NCI-H1092 treated with DMSO at 0.1 percent for 48 hours (cell line): ENCODE measurements around the gene CIC.
A peak's percentile ranks its signal among the peaks of the same experiment; 100 is the strongest.

ENCODE experiments used
- DNase-seq: peaks from one replicate; lab custom pipeline; 2025; lab: John Stamatoyannopoulos, UW

CIC gene

DNA sequence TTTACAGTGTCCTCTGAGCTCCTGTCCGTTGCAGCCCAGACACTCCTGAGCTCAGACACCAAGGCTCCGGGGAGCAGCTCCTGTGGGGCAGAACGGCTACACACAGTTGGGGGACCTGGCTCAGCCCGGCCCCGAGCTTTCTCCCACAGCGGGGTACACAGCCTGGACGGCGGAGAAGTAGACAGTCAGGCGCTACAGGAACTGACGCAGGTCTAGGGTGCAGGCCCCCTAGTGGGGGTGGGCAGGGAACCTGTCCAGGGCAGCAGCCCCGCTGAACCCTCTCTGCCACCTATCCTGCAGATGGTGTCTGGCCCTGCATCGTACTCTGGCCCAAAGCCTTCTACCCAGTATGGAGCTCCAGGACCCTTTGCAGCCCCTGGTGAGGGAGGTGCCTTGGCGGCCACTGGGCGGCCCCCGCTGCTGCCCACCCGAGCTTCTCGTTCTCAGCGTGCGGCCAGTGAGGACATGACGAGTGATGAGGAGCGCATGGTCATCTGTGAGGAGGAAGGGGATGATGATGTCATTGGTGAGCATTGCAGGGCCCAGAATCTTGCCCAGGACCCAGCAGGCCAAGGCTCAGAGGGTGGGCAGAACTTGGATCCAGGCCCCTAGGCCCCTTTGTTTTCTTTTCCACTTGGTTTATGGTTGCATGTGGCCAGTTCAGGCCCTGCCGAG is 20.0 kb downstream of the CIC start:
- DNase-seq, result no peak

DNA sequence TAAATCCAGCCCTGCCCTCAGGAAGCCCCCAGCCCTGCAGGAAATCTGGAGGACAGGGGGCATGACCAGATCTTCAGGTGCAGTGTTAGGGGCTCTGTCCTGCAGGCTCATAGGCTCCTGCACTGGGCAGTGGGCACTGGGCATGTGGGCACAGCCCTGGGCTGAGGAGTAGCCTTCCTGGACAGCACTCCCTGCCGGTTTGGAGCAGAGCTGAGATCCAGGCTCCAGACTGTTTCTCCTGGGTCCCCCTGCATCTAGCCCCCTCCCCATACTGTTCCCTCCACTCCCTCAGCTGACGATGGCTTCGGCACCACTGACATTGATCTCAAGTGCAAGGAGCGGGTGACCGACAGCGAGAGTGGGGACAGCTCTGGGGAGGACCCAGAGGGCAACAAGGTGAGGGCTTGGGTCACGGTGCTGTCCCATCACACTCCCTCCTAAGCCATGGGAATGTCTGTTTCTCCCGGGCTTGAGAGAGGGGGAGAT is 20.5 kb downstream of the CIC start:
- DNase-seq, result no peak

DNA sequence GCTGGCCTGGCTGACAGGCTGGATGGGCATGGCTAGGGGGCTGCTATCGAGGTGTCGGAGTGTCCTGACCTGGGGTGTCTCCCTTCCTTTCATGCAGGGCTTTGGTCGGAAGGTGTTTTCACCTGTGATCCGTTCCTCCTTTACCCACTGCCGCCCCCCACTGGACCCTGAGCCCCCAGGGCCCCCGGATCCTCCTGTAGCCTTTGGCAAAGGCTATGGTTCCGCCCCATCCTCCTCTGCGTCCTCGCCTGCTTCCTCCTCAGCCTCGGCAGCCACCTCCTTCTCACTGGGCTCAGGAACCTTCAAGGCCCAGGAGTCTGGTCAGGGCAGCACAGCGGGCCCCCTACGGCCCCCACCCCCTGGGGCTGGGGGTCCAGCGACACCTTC is 21.1 kb downstream of the CIC start:
- no peak for DNase-seq

DNA sequence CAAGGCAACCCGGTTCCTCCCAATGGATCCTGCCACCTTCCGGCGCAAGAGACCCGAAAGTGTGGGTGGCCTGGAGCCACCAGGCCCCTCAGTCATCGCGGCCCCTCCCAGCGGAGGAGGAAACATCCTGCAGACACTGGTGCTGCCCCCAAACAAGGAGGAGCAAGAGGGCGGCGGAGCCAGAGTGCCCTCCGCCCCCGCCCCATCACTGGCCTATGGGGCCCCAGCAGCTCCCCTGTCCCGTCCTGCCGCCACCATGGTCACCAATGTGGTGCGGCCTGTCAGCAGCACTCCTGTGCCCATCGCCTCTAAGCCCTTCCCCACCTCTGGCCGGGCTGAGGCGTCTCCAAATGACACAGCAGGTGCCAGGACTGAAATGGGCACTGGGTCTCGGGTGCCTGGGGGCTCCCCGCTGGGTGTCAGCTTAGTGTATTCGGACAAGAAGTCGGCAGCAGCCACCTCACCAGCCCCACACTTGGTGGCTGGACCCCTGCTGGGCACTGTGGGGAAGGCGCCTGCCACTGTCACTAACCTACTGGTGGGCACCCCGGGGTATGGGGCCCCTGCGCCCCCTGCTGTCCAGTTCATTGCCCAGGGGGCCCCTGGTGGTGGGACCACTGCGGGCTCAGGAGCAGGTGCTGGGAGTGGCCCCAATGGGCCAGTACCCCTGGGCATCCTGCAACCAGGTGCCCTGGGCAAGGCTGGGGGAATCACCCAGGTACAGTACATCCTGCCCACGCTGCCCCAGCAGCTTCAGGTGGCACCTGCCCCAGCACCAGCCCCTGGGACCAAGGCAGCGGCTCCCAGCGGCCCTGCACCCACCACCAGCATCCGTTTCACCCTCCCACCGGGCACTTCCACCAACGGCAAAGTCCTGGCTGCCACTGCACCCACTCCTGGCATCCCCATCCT is 21.7 kb downstream of the CIC start:
- no peak for DNase-seq

DNA sequence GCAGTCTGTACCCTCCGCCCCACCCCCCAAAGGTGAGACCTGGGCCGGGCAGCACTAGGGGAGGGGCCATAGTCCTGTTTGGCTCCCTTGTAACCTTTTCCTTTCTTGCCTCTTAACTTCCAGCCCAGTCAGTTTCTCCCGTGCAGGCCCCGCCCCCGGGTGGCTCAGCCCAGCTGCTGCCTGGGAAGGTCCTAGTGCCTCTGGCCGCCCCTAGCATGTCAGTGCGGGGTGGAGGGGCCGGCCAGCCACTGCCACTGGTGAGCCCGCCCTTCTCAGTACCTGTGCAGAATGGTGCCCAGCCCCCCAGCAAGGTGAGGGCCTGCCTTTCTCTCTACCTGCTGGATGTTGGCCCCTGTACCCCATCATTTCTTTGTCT is 22.4 kb downstream of the CIC start:
- DNase-seq, result no peak

DNA sequence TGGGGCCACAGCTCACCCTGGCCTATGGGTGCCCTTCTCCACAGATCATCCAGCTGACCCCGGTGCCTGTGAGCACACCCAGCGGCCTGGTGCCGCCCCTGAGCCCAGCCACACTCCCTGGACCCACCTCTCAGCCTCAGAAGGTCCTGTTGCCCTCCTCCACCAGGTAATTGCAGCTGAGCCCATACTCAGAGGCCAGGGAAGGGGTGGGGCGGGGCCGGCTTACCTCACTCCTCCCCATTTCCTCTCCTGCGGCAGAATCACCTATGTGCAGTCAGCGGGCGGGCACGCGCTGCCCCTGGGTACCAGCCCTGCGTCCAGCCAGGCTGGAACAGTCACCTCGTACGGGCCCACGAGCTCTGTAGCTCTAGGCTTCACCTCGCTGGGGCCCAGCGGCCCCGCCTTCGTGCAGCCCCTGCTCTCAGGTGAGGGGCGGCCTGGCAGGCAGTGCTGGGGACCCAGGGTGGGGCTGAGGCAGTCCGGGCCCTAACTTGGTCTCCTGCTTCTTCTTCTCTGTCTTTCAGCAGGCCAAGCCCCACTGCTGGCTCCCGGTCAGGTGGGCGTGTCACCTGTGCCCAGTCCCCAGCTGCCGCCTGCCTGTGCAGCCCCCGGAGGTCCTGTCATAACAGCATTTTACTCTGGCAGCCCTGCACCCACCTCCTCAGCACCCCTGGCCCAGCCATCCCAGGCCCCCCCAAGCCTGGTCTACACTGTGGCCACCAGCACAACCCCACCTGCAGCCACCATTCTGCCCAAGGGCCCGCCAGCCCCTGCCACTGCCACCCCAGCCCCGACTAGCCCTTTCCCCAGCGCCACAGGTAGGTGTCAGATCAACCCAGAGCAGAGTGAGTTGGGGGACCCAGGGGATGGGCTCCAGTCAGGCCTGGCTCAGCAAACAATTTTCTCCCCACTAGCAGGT is 23.2 kb downstream of the CIC start:
- no peak for DNase-seq

DNA sequence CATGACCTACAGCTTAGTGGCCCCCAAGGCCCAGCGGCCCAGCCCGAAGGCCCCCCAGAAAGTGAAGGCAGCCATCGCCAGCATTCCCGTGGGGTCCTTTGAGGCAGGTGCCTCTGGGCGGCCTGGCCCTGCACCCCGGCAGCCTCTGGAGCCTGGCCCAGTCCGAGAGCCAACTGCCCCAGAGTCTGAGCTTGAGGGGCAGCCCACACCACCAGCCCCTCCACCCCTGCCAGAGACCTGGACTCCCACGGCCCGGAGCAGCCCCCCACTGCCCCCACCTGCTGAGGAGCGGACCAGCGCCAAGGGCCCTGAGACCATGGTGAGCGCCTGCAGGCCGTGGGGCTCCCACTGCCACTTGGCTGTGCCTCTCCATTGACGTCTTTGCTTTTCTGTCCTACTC is 23.9 kb downstream of the CIC start:
- DNase-seq, result no peak

DNA sequence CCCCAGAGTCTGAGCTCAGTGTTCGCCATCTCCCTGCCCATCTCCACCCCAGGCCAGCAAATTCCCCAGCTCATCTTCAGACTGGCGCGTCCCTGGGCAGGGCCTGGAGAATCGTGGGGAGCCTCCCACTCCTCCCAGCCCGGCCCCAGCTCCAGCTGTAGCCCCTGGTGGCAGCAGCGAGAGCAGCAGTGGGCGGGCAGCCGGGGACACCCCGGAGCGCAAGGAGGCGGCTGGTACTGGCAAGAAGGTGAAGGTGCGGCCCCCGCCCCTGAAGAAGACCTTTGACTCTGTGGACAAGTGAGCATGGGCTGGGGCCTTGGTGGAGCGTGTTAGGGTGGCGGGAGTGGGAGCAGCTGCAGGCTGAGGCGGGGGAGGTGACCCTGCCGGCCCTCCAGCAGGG is 24.5 kb downstream of the CIC start:
- no peak for DNase-seq

DNA sequence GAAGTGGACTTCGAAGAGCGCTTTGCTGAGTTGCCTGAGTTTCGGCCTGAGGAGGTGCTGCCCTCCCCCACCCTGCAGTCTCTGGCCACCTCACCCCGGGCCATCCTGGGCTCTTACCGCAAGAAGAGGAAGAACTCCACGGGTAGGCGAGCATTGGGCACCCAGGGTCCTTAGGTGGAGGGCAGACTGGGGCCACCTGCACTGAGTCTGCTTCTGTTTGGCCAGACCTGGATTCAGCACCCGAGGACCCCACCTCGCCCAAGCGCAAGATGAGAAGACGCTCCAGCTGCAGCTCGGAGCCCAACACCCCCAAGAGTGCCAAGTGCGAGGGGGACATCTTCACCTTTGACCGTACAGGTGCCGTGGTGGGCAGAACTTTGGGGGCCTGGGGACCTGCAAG is 24.9 kb downstream of the CIC start:
- DNase-seq, result no peak

DNA sequence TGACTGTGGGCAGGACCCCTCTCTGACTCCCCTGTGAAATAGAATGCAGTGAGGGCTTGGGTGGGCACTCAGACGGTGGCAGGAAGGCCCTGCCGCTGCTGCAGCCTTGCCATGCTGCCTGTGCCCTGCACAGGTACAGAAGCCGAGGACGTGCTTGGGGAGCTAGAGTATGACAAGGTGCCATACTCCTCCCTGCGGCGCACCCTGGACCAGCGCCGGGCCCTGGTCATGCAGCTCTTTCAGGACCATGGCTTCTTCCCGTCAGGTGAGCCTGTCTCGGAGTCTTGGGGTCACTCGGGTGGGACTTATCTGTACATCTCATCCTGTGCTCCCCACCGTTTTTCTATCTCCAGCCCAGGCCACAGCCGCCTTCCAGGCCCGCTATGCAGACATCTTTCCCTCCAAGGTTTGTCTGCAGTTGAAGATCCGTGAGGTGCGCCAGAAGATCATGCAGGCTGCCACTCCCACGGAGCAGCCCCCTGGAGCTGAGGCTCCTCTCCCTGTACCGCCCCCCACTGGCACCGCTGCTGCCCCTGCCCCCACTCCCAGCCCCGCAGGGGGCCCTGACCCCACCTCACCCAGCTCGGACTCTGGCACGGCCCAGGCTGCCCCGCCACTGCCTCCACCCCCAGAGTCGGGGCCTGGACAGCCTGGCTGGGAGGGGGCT is 25.6 kb downstream of the CIC start:
- DNase-seq, result no peak

DNA sequence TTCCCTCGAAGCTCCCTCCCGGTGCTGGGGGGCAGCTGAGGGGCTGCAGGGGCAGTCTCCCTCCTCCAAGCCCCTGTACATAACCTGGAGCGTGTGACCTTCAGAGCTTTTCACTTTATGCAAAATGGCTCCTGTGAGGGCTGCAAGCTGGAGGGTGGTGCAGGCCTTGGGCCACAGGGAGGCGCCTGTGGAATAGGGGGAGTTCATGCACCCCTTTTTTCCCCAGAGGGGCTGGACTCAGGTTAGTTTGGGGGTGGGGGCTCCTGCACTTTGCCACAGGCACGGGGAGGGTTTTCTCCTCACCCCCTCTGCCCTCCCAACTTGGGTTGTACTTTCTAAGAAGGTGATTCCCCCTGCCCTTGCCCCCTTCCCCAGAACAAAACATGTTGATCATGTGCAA is 26.3 kb downstream of the CIC start:
- DNase-seq, result no peak

DNA sequence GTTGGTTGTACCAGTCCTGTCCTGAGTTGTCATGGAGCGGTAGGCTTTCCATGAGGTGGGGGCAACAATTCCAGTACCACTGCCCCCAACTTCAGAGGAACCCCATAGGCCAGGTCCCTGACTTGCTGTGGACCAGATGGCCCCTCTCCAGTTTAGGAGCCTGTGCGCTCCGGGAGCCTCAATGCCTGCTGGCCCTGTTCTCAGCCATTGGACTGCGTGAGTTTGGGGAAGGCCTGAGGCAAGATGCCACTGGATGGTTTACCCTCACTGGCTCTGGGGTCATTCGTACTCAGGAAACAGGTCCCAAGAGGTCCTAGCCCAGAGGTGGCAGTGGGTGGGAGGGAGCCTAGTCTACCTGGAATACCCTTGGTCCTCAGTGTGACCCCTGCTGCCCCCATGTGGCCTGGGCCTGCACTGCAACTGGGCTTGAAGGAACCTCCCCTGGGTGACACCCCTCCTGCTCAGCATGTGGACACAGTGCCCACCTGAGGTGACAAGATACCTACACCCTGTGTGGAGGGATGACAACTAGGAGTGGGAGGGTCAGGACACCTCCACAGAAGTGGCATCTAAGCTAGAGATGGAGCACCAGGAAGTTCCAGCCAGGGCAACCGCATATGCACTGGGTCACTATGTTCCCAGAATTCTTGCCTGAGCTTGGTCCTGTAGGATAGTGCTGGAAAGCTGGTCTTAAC is 26.9 kb downstream of the CIC start:
- DNase-seq, result peak; percentile 40

DNA sequence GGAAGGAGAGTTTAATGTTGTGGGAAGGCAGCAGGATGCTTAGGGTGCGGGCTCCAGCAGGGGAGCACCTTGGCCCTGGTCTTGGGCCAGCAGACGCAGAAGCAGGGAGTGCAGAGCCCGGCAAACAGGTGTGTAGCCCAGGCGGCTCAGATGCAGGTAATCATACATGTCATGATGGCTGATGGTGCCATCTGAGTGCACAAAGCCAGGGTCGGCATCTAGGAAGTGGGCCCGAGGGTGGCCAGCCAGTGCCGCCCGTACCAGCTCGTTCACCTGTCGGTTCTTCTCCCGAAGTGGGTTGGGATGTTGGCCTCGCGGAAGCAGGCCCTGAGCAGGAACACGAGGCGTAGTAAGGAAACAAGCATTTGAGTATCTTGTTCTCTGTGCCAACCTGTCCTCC is 28.0 kb downstream of the CIC start:
- DNase-seq, result no peak

DNA sequence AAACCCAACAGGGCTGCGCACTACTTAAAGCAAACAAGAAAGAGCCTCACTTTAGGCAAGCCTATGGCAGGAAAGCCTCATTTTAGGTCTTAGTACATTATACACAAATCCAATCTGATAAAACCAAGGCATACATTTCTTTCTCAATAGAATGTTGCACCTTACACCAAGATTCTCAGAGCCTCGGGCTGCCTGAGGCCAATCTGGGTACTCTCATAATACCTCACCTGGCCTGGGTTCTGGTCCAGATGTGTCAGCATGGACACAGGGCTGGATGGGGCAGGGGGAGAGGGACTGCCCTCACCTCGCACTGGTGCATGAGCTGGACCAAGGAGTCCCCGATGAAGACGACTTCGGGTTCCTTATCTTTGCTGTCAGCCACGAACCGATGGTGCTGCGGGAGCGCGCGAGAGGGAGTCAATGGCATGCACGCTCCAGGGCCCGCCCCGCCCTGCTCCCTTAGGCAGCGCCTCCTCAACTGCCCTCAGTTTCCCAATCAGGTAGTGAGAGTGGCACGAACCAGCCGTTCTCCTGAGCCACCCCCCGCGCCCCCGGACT is 32.7 kb downstream of the CIC start, which contains the start of gene PRR19:
Gene PRR19 (plus strand): TSS at position 487 of the 558 bp plus-strand sequence. CDS start 7,453 bp downstream, outside the sequence.
- peak; percentile 34 for DNase-seq

DNA sequence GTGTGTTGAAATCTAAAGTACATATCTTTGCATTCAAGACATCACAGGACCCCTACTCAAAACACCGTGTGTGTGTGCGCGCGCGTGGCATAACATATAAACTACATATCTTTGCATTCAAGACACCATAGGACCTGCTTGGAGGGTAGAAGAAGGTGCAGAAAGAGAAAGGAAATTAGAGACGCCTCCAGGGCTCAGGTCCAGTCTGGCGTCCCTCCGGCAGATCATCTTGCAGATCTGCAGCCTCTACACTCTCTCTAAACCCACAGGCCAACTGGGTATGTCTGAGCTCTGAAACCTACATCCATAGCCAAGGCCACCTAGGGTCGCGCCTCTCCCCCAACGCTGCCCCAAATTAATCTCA is 34.0 kb downstream of the CIC start:
- DNase-seq, result no peak

DNA sequence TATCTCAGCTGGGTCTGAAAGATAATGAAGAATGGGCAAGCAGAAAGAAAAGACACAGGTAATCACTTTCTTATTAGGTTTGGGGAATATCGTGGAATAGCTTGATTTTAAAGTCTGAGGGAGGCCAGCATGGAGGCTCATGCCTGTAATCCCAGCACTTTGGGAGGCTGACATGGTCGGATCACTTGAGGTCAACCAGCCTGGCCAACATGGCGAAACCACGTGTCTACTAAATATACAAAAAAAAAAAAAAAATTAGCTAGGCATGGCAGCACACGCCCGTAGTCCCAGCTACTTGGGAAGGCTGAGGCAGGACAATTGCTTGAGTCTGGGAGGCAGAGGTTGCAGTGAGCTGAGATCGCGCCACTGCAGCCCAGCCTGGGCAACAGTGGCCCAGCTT is 34.8 kb downstream of the CIC start:
- DNase-seq, result no peak

DNA sequence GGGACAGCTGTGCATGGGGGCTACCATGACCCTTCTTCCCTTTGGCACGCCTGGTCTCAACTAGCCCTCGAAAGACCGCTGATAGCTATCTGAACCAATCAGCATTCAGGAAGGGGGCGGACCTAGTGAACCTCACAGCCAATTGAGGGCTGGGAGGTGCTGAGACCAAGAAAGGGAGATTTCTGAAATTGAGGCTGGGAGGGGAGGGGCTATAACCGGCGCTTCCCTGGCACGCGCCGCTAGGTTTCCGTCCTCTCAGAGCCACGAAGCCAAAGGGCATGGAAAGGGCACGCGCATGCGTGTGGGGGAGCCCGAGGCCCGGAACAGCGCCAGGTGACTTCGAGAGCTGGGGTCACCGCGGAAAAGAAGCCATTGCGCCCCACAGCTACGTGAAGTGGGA is 37.6 kb downstream of the CIC start:
- no peak for DNase-seq

DNA sequence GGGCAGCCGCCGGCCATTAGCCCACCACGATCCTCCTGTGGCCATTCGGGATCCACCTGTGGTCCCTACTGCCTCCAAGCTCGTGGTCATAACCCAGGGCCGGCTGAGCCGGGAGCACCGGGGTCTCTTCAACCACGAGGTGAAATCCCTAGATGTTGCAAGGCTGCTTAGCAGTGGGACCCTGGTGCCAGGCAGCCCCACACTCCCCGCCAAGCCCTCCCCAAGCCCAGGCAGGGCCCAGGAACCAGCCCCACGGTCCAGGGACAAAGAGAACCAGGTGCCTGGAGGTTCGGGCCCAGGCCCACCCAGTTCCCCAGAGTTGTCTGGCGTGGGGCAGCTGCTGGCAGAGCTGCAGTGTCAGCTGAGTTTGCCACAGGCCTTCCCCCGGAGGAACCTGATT is 40.6 kb downstream of the CIC start:
- DNase-seq, result no peak

DNA sequence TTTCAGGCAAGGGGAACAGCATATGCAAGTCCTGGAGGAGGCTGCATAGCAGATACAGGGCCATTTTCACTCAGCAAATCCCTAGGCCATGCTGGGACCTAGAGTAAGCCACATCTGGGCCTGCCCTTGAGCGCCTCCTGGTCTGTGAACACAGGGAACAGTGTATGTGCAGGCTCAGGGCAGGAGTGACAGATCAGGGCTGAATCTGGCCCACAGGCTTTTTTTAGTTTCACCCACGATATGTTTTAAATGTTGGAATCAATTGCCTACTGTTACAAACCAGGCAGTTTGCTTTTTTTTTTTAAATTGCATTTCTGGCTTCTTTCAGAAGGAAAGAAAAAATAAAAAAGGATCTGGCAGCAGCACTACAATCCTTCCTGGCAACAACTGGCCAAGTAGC is 42.6 kb downstream of the CIC start:
- DNase-seq, result no peak

DNA sequence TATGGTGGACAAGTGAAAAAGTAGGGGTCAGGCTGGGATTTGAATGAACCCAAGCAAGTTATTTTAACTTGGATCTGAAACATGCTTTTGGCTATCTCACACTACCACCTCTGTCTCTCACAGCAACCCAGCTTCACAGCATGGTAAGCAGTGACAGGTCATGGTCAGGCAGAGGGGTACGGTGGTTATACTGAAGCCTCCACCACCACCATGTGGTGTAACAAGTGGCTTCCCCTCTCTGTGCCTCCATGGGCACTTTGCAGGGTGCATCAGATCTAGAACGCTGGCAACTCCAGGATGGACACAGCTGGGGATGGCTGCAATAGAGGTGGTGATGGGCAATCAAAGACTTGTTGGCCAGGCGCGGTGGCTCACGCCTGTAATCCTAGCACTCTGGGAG is 43.3 kb downstream of the CIC start:
- DNase-seq, result no peak
